Omental fat pad (tissue), 4 donors: ENCODE results near the gene PCDHAC2. TPM values are rescaled to one million over a fixed set of nuclear protein-coding genes. Genes with fewer than 3 reads are reported as not detected.

Experiments
- ATAC-seq: fragments of 150-250 bp; one replicate; pipeline ENCODE4 v1.9.1; 2016; ENCODE audit warnings: mild to moderate bottlenecking, moderate library complexity; ENCODE audit not compliant: low FRiP score
- DNase-seq: peaks from one replicate; pipeline ENCODE4 v3.0.0-alpha.2; 2019; ENCODE audit warnings: low spot score
- total RNA-seq, 4 donors: library from RNA; depleted of rRNA; stranded (reverse); fragments of >200 nt; gene quantifications; one replicate each; pipeline ENCODE4 v1.1.0, GENCODE V29; 2016
- TF ChIP-seq, protein P1 (sequence below), 3 donors: fragments of 450-650 bp; IDR thresholded peaks; one replicate each; pipeline ENCODE4 v1.5.1; 2016 to 2017; ENCODE audit warnings: antibody characterized with exemption in 3 of 3, mild to moderate bottlenecking in 3 of 3, moderate library complexity in 2 of 3

PCDHAC2 gene
- total RNA-seq, 4 donors from 2014 or later, result 3.1 to 10.0 (median 3.8) TPM

DNA sequence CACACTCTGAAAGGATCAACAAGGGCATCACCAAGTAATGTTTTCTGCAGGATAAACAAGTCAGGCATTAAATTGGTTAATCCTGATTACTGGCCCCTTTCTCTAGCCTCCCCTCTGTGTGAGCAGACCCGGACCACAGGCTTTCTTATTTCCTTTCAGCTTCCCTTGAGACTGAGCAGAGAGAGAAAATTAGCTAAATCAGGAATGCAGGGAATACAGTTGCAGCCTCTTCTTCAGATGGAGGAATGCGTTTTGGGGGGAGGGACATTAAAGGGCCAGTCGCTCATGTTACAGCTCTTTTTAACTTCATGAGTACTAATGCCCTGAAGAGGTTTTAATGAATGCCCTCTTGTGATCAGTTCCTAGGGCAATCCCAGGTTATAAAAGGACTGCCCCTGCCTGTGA, 19.8 kb downstream of the PCDHAC2 start:
- ATAC-seq, result no peak
- TF ChIP-seq, protein P1, sequence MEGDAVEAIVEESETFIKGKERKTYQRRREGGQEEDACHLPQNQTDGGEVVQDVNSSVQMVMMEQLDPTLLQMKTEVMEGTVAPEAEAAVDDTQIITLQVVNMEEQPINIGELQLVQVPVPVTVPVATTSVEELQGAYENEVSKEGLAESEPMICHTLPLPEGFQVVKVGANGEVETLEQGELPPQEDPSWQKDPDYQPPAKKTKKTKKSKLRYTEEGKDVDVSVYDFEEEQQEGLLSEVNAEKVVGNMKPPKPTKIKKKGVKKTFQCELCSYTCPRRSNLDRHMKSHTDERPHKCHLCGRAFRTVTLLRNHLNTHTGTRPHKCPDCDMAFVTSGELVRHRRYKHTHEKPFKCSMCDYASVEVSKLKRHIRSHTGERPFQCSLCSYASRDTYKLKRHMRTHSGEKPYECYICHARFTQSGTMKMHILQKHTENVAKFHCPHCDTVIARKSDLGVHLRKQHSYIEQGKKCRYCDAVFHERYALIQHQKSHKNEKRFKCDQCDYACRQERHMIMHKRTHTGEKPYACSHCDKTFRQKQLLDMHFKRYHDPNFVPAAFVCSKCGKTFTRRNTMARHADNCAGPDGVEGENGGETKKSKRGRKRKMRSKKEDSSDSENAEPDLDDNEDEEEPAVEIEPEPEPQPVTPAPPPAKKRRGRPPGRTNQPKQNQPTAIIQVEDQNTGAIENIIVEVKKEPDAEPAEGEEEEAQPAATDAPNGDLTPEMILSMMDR (IDR thresholded peaks at IDR 0.05), result no peak
- no peak for DNase-seq

DNA sequence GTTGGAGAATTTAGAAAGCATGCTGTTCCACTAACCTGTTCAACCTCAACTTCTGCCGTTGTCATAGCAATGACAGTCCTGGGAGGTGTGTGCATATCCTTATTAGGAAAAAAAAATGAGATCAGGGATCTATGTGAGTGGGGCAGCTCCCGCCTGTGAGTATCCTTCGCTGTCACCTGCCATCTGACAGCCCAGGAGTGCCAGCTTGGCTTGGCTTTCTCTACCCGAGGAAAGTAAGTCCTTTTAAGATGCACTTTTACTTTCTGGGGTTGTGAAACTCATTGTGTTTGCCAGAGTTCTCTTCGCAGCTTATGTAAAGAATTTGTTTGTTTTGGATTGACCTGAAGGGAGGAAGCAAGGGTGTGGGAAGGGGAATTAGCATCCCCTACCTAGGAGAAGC, 21.8 kb downstream of the PCDHAC2 start:
- no peak for DNase-seq
- TF ChIP-seq, protein P1 (IDR thresholded peaks at IDR 0.05), result no peak
- ATAC-seq, result no peak

DNA sequence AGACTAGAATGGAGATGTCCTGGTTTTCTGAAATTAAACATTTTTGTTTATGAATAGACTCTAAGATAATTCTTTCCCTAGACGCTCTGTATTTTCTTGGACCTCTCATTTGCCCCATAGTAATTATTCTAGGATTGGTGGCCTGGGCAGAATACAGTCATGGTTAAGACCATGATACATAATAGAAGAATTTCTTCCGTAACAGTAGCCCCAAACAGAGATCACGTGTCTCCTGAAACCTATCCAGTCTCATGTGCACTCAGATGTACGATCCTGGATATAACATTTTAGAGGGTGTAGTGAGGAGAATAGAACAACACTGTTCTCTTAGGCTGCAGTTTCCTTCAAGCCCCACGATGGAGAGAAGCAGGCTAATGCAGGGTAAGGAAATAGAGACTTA, 22.3 kb downstream of the PCDHAC2 start:
- DNase-seq, result no peak
- no peak for ATAC-seq
- TF ChIP-seq, protein P1 (IDR thresholded peaks at IDR 0.05), result no peak

DNA sequence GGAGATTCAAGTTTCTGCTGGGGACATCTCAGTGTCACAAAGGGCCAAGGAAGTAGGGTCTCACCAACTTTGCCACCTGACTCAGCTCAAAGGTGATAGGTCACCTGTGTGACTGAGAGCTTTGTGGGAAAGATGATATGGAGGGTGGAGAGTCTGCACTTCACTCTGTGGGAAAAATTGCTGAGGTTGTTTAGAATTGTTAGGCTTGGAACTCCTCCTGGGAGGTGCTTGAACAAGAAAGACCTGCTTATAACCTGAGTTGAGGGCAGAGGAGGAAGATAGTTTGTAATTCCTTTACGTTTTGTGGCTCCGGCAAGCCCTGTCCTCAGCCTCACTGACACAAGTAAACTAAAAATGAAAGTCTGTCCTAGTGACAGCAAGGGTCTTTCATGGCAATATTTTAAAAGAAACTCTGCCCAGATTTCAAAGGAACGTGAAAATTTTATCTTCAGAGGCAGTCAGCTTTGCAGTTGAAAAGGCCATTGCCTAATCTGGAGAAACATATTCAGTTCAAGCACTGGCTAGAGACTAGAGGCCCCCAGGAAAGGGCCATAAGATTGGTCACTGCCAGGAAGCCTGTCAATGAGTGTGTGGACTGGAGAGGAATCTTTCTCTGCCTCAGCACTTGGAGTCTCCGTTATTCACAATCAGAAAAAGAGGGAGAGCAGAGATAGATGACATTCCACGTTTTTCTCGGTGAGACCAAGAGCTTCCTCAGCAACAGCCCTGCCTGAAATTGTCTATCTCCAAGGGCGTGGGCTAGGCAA, 23.2 kb downstream of the PCDHAC2 start:
- no peak for ATAC-seq
- no peak for DNase-seq
- TF ChIP-seq, protein P1 (IDR thresholded peaks at IDR 0.05), result no peak

DNA sequence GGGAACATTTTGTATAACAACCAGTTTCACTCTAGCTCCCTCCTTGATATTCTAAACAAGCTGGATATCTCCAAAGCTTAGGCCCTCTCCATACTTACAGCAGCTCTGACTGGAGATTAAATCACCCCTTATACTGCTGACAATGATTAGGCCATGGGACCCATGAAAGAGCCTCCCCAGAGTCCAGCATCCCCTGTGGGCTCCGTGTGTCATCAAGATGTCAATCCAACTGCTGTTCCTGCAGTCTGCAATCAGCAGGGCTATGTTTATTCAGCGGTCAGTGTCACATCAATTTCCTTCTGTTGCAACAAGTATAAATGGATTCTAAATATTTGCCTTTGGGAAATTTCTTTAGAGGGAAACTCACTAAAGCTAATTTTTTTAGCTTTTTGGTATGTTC, 26.6 kb downstream of the PCDHAC2 start:
- TF ChIP-seq, protein P1 (IDR thresholded peaks at IDR 0.05), result no peak

DNA sequence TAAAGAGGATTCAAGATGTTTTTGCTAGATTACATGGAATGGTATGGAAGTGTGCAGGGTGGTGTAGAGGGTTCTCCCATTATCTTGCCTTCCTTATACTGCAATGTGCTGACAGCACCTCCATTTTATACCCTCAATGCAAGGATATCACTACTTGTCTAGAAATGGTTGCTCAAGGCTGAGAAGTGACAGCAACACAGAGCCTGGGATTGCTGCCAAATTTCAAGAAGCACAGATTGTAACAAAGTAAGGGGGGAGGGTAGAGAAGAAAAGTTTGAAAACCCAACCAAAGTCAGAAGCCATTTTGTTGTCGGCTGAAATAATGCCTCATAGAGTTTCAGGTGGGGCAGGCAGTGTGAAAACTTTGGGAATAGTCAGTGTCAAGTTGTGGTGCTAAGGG, 29.8 kb downstream of the PCDHAC2 start:
- ATAC-seq, result no peak
- TF ChIP-seq, protein P1 (IDR thresholded peaks at IDR 0.05), result no peak

More for the DNA sequence above, 26.6 kb downstream of the PCDHAC2 start:
- DNase-seq, result no peak
- ATAC-seq, result no peak

DNA sequence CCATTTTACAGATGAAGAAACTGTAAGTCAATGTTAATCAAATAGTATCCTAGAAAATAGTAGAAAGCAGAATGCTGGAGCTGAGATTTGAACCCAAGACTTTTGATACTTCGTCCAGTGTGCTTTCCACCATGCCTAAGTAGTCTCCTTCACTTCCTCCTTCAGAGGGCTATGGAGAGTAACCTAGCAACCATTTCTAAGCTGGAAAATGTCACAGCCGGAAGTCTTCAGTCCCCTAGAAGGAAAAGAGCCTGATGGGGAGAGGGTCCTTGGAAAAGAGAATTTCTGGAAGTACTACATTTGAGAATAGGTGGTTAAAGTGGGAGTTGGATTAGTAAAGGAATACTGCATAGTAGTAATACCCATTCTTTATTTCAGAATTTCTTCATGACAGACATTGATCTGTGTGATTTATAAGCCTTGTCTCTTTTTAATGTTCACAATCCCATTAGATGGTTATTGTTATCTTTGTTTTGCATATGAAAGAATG, 32.7 kb downstream of the PCDHAC2 start:
- ATAC-seq (no peak), DNase-seq (no peak)
- TF ChIP-seq, protein P1 (IDR thresholded peaks at IDR 0.05), result no peak

More for the DNA sequence above, 29.8 kb downstream of the PCDHAC2 start:
- DNase-seq, result no peak
